ENCODE data around the gene DMGDH. TPM values are rescaled to one million over a fixed set of nuclear protein-coding genes. Genes with fewer than 3 reads are reported as not detected.

Gene DMGDH
- total RNA-seq, 2 experiments from 2014 or later, result 0.50 TPM; not detected in 1

DNA sequence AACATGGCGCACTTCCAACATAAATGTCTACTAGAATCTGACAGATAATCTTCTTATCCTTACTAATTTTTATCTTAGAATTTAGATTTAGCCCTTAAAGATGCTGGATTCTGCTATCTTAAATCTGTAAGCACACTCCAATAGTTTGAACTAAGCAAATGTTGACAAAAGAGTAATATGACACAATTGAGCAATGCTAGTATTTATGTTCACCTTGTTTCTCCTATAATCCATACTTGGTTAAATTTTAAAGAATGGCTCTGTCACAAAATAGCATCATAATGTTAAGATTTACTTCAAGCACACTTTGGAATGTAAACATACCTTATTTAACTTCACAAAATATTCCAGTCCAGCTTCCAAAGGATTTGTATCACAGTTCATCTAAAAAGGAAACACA lies 45.5 kb downstream of the DMGDH start:
- TF ChIP-seq, protein P1, sequence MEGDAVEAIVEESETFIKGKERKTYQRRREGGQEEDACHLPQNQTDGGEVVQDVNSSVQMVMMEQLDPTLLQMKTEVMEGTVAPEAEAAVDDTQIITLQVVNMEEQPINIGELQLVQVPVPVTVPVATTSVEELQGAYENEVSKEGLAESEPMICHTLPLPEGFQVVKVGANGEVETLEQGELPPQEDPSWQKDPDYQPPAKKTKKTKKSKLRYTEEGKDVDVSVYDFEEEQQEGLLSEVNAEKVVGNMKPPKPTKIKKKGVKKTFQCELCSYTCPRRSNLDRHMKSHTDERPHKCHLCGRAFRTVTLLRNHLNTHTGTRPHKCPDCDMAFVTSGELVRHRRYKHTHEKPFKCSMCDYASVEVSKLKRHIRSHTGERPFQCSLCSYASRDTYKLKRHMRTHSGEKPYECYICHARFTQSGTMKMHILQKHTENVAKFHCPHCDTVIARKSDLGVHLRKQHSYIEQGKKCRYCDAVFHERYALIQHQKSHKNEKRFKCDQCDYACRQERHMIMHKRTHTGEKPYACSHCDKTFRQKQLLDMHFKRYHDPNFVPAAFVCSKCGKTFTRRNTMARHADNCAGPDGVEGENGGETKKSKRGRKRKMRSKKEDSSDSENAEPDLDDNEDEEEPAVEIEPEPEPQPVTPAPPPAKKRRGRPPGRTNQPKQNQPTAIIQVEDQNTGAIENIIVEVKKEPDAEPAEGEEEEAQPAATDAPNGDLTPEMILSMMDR (IDR thresholded peaks at IDR 0.05), result no peak
- intact Hi-C loops (cut with DNase I, micrococcal nuclease), result loop anchor here (2.0 to 5.0 kb wide), 3 partner anchors 109 to 833 kb away; no protein-coding TSS in a partner anchor
- no peak for DNase-seq
- Mint-ChIP-seq H3K27ac (no peak overlapping the region), H3K27me3 (peaks cover 88% of the 10 kb centered on the region), H3K9me3 (no peaks in the 10 kb centered on the region), H3K4me1 (ENCODE audit: low read depth) (peaks cover 10% of the 10 kb centered on the region), H3K4me3 (no peak overlapping the region), H3K36me3 (ENCODE audit: low read depth) (no peaks in the 10 kb centered on the region)
- no peak for ATAC-seq (ENCODE audit: poor library complexity)
- POLR2A ChIA-PET, result interaction anchor here (0.5 to 1.1 kb wide), 3 partner anchors 33 to 40 kb away, joined by 3 read pairs; partner anchors contain the start of gene ARSB
- H3K9me3 ChIP-seq (ENCODE audit: control insufficient read depth in 1 of 2, insufficient read depth in 1 of 2, low read length in 2 of 2), result no peaks in the 10 kb centered on the region
- H3K4me3 ChIP-seq (ENCODE audit: low read length), result no peak overlapping the region
- no peak overlapping the region for H3K27ac ChIP-seq (ENCODE audit: low read depth in 1 of 2, low read length in 2 of 2)
- CTCF ChIA-PET, result interaction anchor here (0.9 to 1.5 kb wide), 5 partner anchors 8 to 834 kb away, joined by 3 to 7 read pairs (median 4); partner anchors contain the start of gene ARSB
- H3K27me3 ChIP-seq (ENCODE audit: control insufficient read depth in 1 of 2, insufficient read depth in 2 of 2, low read length in 2 of 2), result peaks cover 14 to 38% of the 10 kb centered on the region in 2 experiments
- no peaks in the 10 kb centered on the region for H3K36me3 ChIP-seq (ENCODE audit: insufficient read depth, low read length)
- H3K4me1 ChIP-seq (ENCODE audit: insufficient read depth, low read length), result peaks cover 4% of the 10 kb centered on the region

DNA sequence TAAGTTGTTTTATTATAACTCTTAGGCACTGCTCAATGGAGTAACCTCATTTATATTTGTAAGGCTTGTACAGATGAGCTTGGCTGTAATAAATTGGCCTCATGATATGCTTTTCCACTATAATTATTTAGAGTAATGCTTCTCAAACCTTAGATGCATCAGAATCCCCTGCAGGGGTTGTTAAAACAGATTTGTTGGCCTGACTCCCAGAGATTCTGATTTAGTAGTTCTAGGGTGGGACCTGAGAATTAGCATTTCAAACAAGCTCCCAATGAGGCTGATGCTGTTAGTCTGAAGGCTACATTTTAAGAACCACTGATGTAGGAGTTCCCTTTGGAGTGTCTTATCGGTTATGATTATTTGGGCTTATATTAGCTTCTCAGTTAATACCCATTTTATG lies 46.1 kb downstream of the DMGDH start:
- Histone ChIP-seq H3K27ac (ENCODE audit: low read depth in 1 of 2, low read length in 2 of 2) (no peak overlapping the region), H3K36me3 (ENCODE audit: insufficient read depth, low read length) (no peaks in the 10 kb centered on the region), H3K9me3 (ENCODE audit: control insufficient read depth in 1 of 2, insufficient read depth in 1 of 2, low read length in 2 of 2) (no peaks in the 10 kb centered on the region), H3K4me1 (ENCODE audit: insufficient read depth, low read length) (peaks cover 4% of the 10 kb centered on the region), H3K4me3 (ENCODE audit: low read length) (no peak overlapping the region), H3K27me3 (ENCODE audit: control insufficient read depth in 1 of 2, insufficient read depth in 2 of 2, low read length in 2 of 2) (peaks cover 14 to 38% of the 10 kb centered on the region in 2 experiments)
- no peaks in the 10 kb centered on the region for H3K9me3 Mint-ChIP-seq
- TF ChIP-seq, protein P1 (IDR thresholded peaks at IDR 0.05), result no peak
- POLR2A ChIA-PET, result interaction anchor here (1.0 to 1.1 kb wide), 2 partner anchors 38 to 39 kb away, joined by 3 read pairs; partner anchors contain the start of gene ARSB
- H3K4me1 Mint-ChIP-seq (ENCODE audit: low read depth), result peaks cover 10% of the 10 kb centered on the region
- H3K27ac Mint-ChIP-seq, result no peak overlapping the region
- CTCF ChIA-PET, result interaction anchor here (1.5 kb wide), 1 partner anchor 110 kb away, joined by 3 read pairs; no protein-coding TSS in a partner anchor
- H3K27me3 Mint-ChIP-seq, result peaks cover 89% of the 10 kb centered on the region
- ATAC-seq (ENCODE audit: poor library complexity) (no peak), DNase-seq (no peak)
- intact Hi-C loops (cut with DNase I, micrococcal nuclease), result loop anchor here (5.0 kb wide), 2 partner anchors 444 to 834 kb away; no protein-coding TSS in a partner anchor
- no peaks in the 10 kb centered on the region for H3K36me3 Mint-ChIP-seq (ENCODE audit: low read depth)
- no peak overlapping the region for H3K4me3 Mint-ChIP-seq

DNA sequence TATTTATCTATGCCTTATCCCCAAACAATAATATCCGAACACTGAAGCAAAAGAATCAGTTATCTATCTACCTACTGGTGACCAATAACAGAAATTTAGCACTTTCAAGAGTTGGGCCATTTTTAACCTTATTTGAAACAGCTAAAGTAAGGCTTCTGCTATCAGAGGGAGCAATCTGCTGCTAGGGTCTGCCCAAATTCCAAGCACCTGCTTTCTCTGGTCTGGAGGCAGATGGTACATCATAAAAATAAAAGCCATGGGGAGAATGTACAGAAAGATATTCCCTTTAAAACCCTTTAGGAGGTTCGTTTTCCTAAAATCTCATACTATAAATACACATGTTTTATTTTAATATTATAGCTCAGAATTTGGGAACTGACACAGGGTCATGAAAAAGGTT lies 46.7 kb downstream of the DMGDH start:
- peaks cover 88% of the 10 kb centered on the region for H3K27me3 Mint-ChIP-seq
- POLR2A ChIA-PET, result interaction anchor here (1.0 to 1.1 kb wide), 2 partner anchors 37 to 38 kb away, joined by 3 read pairs; partner anchors contain the start of gene ARSB
- H3K9me3 Mint-ChIP-seq, result no peaks in the 10 kb centered on the region
- peaks cover 10% of the 10 kb centered on the region for H3K4me1 Mint-ChIP-seq (ENCODE audit: low read depth)
- ATAC-seq (ENCODE audit: poor library complexity), result no peak
- no peaks in the 10 kb centered on the region for H3K36me3 Mint-ChIP-seq (ENCODE audit: low read depth)
- Histone ChIP-seq H3K4me3 (ENCODE audit: low read length) (no peak overlapping the region), H3K36me3 (ENCODE audit: insufficient read depth, low read length) (no peaks in the 10 kb centered on the region), H3K27me3 (ENCODE audit: control insufficient read depth in 1 of 2, insufficient read depth in 2 of 2, low read length in 2 of 2) (peaks cover 15 to 38% of the 10 kb centered on the region in 2 experiments), H3K4me1 (ENCODE audit: insufficient read depth, low read length) (peaks cover 4% of the 10 kb centered on the region), H3K27ac (ENCODE audit: low read depth in 1 of 2, low read length in 2 of 2) (no peak overlapping the region), H3K9me3 (ENCODE audit: control insufficient read depth in 1 of 2, insufficient read depth in 1 of 2, low read length in 2 of 2) (no peaks in the 10 kb centered on the region)
- H3K27ac Mint-ChIP-seq, result no peak overlapping the region
- no peak overlapping the region for H3K4me3 Mint-ChIP-seq
- CTCF ChIA-PET, result interaction anchor here (1.5 kb wide), 1 partner anchor 110 kb away, joined by 3 read pairs; no protein-coding TSS in a partner anchor
- TF ChIP-seq, protein P1 (IDR thresholded peaks at IDR 0.05), result no peak
- no peak for DNase-seq
- intact Hi-C loops (cut with DNase I, micrococcal nuclease), result loop anchor here (5.0 kb wide), 2 partner anchors 445 to 835 kb away; no protein-coding TSS in a partner anchor

All from CD4-positive, alpha-beta T cell (primary cell).